K562 (cell line): ENCODE data around the gene LMBR1L. TPM values are rescaled to one million over a fixed set of nuclear protein-coding genes. Genes with fewer than 3 reads are reported as not detected.
A peak's percentile ranks its signal among the peaks of the same experiment; 100 is the strongest.

ENCODE experiments used
- CBX5 ChIP-seq: IDR thresholded peaks from 2 replicates; pipeline ENCODE4 v1.6.1; 2014; ENCODE audit warnings: low read depth, borderline replicate concordance
- CHD1 ChIP-seq: fragments of 200-600 bp; sonication (generic); IDR thresholded peaks from one replicate; pipeline ENCODE4 v1.6.1; 2012; ENCODE audit warnings: mild to moderate bottlenecking, moderate library complexity, low read length, inconsistent platforms
- EGR1 ChIP-seq: fragments of 450-650 bp; conservative IDR thresholded peaks from 2 replicates; pipeline ENCODE4 v1.6.1; 2017; ENCODE audit warnings: mild to moderate bottlenecking
- IRF1 ChIP-seq: sonication (generic); formaldehyde crosslinking; IDR thresholded peaks from 2 replicates; pipeline ENCODE4 v1.8.0; 2022; ENCODE audit warnings: missing genetic modification reagents, mild to moderate bottlenecking, borderline replicate concordance
- MAFF ChIP-seq: IDR thresholded peaks from 2 replicates; pipeline ENCODE4 v1.6.1; 2012; ENCODE audit warnings: low read length, improper control_type of control experiment
- MGA ChIP-seq: fragments of 450-650 bp; IDR thresholded peaks from 2 replicates; pipeline ENCODE4 v1.6.1; 2016; ENCODE audit warnings: mild to moderate bottlenecking, moderate library complexity
- NR4A1 ChIP-seq, 2 experiments: fragments of 250-450 bp in 1 of 2; fragments of 450-650 bp in 1 of 2; sonication (Bioruptor Pico) in 1 of 2; IDR thresholded peaks; 2 replicates each; pipeline versions ENCODE4 v1.4.0 to v1.6.1; 2016 to 2020; ENCODE audit warnings: mild to moderate bottlenecking in 2 of 2, missing compliant biosample characterization in 1 of 2, missing genetic modification characterization in 1 of 2, moderate library complexity in 1 of 2
- RBM14 ChIP-seq: fragments of 200-400 bp; formaldehyde crosslinking; IDR thresholded peaks from 2 replicates; pipeline ENCODE4 v1.6.1; 2018; ENCODE audit warnings: low read depth, mild to moderate bottlenecking, low read length, moderate library complexity, borderline replicate concordance; ENCODE audit not compliant: insufficient read depth
- SRSF7 ChIP-seq: fragments of 200-400 bp; formaldehyde crosslinking; optimal IDR thresholded peaks from 2 replicates; pipeline ENCODE3; 2017; ENCODE audit warnings: mild to moderate bottlenecking, low read depth, low read length
- polyA plus RNA-seq, 8 experiments: library from polyadenylated mRNA; depleted of rRNA in 4 of 8; stranded (reverse) in 5 of 8; unstranded in 3 of 8; fragments of >200 nt; fragmentation: Nextera tagmentation in 2 of 8; fragmentation: Illumina TruSeq in 1 of 8; extraction: Ambion mirVana in 2 of 8; extraction: Trizol in 1 of 8; gene quantifications; 2 replicates each; pipeline versions ENCODE4 v1.2.1 to v1.2.3, GENCODE V29; 2011 to 2014; ENCODE audit warnings: inconsistent platforms in 1 of 8, missing spikeins in 1 of 8
- total RNA-seq, 7 experiments: library from RNA; depleted of rRNA in 6 of 7; stranded (reverse); fragments of >200 nt in 6 of 7; fragmentation: Illumina TruSeq in 2 of 7; extraction: Trizol in 2 of 7; gene quantifications; 2 replicates each; pipeline versions ENCODE4 v1.2.1 to v1.2.3, GENCODE V29; 2011 to 2021; ENCODE audit warnings: low replicate concordance in 1 of 7
- TF ChIP-seq, protein P1 (sequence below): fragments of 450-650 bp; formaldehyde crosslinking; IDR thresholded peaks from 2 replicates; pipeline ENCODE4 v1.4.0; 2020; ENCODE audit warnings: mild to moderate bottlenecking, mixed read lengths
- TF ChIP-seq, protein P2 (sequence below): fragments of 250-450 bp; sonication (Bioruptor Pico); IDR thresholded peaks from 2 replicates; pipeline ENCODE4 v1.8.0; 2021; ENCODE audit warnings: moderate library complexity, mild to moderate bottlenecking, inconsistent platforms

Gene LMBR1L
- total and polyA plus RNA-seq, 9 of the 15 experiments (the other 6 are each of a cell fraction or from before 2014, with no cell fraction given): 2.5 to 57.0 (median 31.1) TPM

GRCh38 chr12:49130151-49131050 is 19.8 kb upstream of the LMBR1L start (continued):
- peak; percentile 91 for TF ChIP-seq MGA
- TF ChIP-seq IRF1 (CRISPR knock-in tag): no peak
- TF ChIP-seq RBM14: no peak
- peak; percentile 97 for TF ChIP-seq EGR1
- no peak for TF ChIP-seq SRSF7
- TF ChIP-seq, protein P1, sequence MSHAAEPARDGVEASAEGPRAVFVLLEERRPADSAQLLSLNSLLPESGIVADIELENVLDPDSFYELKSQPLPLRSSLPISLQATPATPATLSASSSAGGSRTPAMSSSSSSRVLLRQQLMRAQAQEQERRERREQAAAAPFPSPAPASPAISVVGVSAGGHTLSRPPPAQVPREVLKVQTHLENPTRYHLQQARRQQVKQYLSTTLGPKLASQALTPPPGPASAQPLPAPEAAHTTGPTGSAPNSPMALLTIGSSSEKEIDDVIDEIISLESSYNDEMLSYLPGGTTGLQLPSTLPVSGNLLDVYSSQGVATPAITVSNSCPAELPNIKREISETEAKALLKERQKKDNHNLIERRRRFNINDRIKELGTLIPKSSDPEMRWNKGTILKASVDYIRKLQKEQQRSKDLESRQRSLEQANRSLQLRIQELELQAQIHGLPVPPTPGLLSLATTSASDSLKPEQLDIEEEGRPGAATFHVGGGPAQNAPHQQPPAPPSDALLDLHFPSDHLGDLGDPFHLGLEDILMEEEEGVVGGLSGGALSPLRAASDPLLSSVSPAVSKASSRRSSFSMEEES (CRISPR knock-in tag): no peak; the same call in none of the 2 replicates
- no peak for TF ChIP-seq CBX5
- TF ChIP-seq MAFF: no peak
- peak; percentile 43 for TF ChIP-seq CHD1
- TF ChIP-seq, protein P2, sequence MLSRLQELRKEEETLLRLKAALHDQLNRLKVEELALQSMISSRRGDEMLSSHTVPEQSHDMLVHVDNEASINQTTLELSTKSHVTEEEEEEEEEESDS (CRISPR knock-in tag): no peak
- no peak; the same call in 1 of the 2 replicates for TF ChIP-seq NR4A1 (CRISPR knock-in tag; IDR thresholded peaks at IDR 0.05)
- TF ChIP-seq NR4A1 (tag; IDR thresholded peaks at IDR 0.05): no peak
